ENCODE data around the gene MRPL24.

MRPL24 gene

GRCh38 chr1:156756355-156756754, 15.5 kb upstream of the MRPL24 start:
- no peaks in the 10 kb centered on the region for H3K4me1 ChIP-seq (ENCODE audit: control insufficient read depth, insufficient read depth, low read length)
- ChIA-PET CTCF (interaction anchor here (0.6 to 2.0 kb wide), 6 partner anchors 9 to 104 kb away, joined by 3 to 7 read pairs (median 5); partner anchors contain the start of genes NTRK1 and PRCC), POLR2A (interaction anchor here (0.6 to 1.8 kb wide), 7 partner anchors 8 to 51 kb away, joined by 3 to 6 read pairs (median 4); partner anchors contain the start of genes ISG20L2, METTL25B, MRPL24 and PRCC)
- H3K4me3 ChIP-seq (ENCODE audit: low read depth, low read length), result no peak overlapping the region
- no peak overlapping the region for H3K27ac ChIP-seq (ENCODE audit: extremely low read depth, low read depth, low read length)
- TF ChIP-seq ZNF549 (tag by site-specific recombination; IDR thresholded peaks at IDR 0.05) (no peak), ZNF792 (tag by site-specific recombination; IDR thresholded peaks at IDR 0.05) (no peak), IKZF3 (tag by site-specific recombination; IDR thresholded peaks at IDR 0.05) (no peak), SP2 (tag by site-specific recombination; IDR thresholded peaks at IDR 0.05) (no peak), KLF7 (tag by site-specific recombination; IDR thresholded peaks at IDR 0.05; ENCODE audit: borderline replicate concordance) (no peak), ZFP37 (tag by site-specific recombination; IDR thresholded peaks at IDR 0.05) (no peak), MYNN (tag by site-specific recombination; IDR thresholded peaks at IDR 0.05; ENCODE audit: borderline replicate concordance) (no peak), KLF8 (tag by site-specific recombination; IDR thresholded peaks at IDR 0.05) (no peak), ZNF394 (tag by site-specific recombination; IDR thresholded peaks at IDR 0.05; ENCODE audit: borderline replicate concordance) (no peak), ZNF837 (tag by site-specific recombination; IDR thresholded peaks at IDR 0.05) (no peak), ZFP69B (tag by site-specific recombination; IDR thresholded peaks at IDR 0.05) (no peak), ZNF660 (tag by site-specific recombination; IDR thresholded peaks at IDR 0.05) (no peak)
- no peaks in the 10 kb centered on the region for H3K9me3 ChIP-seq (ENCODE audit: control insufficient read depth, insufficient read depth, low read depth, low read length)
- H3K36me3 ChIP-seq (ENCODE audit: control insufficient read depth in 2 of 2, insufficient read depth in 1 of 2, low read length in 2 of 2), result no peaks in the 10 kb centered on the region

GRCh38 chr1:156755527-156755950, 14.7 kb upstream of the MRPL24 start:
- Histone ChIP-seq H3K27ac (ENCODE audit: extremely low read depth, low read depth, low read length) (no peak overlapping the region), H3K4me3 (ENCODE audit: low read depth, low read length) (no peak overlapping the region), H3K9me3 (ENCODE audit: control insufficient read depth, insufficient read depth, low read depth, low read length) (no peaks in the 10 kb centered on the region), H3K36me3 (ENCODE audit: control insufficient read depth in 2 of 2, insufficient read depth in 1 of 2, low read length in 2 of 2) (no peaks in the 10 kb centered on the region), H3K4me1 (ENCODE audit: control insufficient read depth, insufficient read depth, low read length) (no peaks in the 10 kb centered on the region)
- CTCF ChIA-PET, result interaction anchor here (1.1 to 2.0 kb wide), 4 partner anchors 8 to 105 kb away, joined by 3 to 6 read pairs (median 5); partner anchors contain the start of gene NTRK1
- POLR2A ChIA-PET, result interaction anchor here (0.6 to 1.8 kb wide), 3 partner anchors 9 to 52 kb away, joined by 3 to 6 read pairs (median 6); partner anchors contain the start of gene PRCC
- TF ChIP-seq MEIS1 (CRISPR knock-in tag; IDR thresholded peaks at IDR 0.05; ENCODE audit: borderline replicate concordance) (no peak), ZFHX2 (tag by site-specific recombination; conservative IDR thresholded peaks at IDR 0.05) (no peak), ZNF791 (tag by site-specific recombination; IDR thresholded peaks at IDR 0.05) (no peak), ZNF433 (tag by site-specific recombination; IDR thresholded peaks at IDR 0.05; ENCODE audit: low read depth) (no peak), ZBTB48 (tag by site-specific recombination; IDR thresholded peaks at IDR 0.05) (no peak), ZNF704 (tag by site-specific recombination; IDR thresholded peaks at IDR 0.05) (no peak), ZNF23 (tag by site-specific recombination; IDR thresholded peaks at IDR 0.05; ENCODE audit: borderline replicate concordance) (no peak), ZNF112 (tag by site-specific recombination; IDR thresholded peaks at IDR 0.05) (no peak)

GRCh38 chr1:156754219-156754618, 13.3 kb upstream of the MRPL24 start:
- CTCF ChIA-PET, result interaction anchor here (1.1 to 1.3 kb wide), 2 partner anchors 12 to 65 kb away, joined by 3 to 4 read pairs; partner anchors contain the start of gene PRCC

More at GRCh38 chr1:156754219-156754618, 13.3 kb upstream of the MRPL24 start:
- TF ChIP-seq ZBTB44 (tag by site-specific recombination; IDR thresholded peaks at IDR 0.05) (peak; percentile 79), ZNF555 (tag by site-specific recombination; conservative IDR thresholded peaks at IDR 0.05) (no peak), ATF2 (tag by site-specific recombination; IDR thresholded peaks at IDR 0.05; ENCODE audit: low read depth) (no peak), ZNF112 (tag by site-specific recombination; IDR thresholded peaks at IDR 0.05) (no peak)
- peaks cover 0 to 7% of the 10 kb centered on the region in 2 experiments; a peak in 1 of 3 replicates for H3K36me3 ChIP-seq (ENCODE audit: control insufficient read depth in 2 of 2, insufficient read depth in 1 of 2, low read length in 2 of 2)
- 0 out of 2 replicates have a peak, but pooled peaks cover 2% of the 10 kb centered on the region for H3K4me1 ChIP-seq (ENCODE audit: control insufficient read depth, insufficient read depth, low read length)
- H3K27ac ChIP-seq (ENCODE audit: extremely low read depth, low read depth, low read length), result no peak overlapping the region
- no peaks in the 10 kb centered on the region for H3K9me3 ChIP-seq (ENCODE audit: control insufficient read depth, insufficient read depth, low read depth, low read length)
- no peak overlapping the region for H3K4me3 ChIP-seq (ENCODE audit: low read depth, low read length)
- POLR2A ChIA-PET, result interaction anchor here (0.5 kb wide), 1 partner anchor 10 kb away, joined by 5 read pairs; no protein-coding TSS in a partner anchor

Data from HEK293 (cell line).